UCSD-AML1 (cell line): ENCODE measurements around the gene NECTIN2.
A peak's percentile ranks its signal among the peaks of the same experiment; 100 is the strongest.
"Not testable (repeated sequence)": the region's sequence is repeated elsewhere in the genome, so short reads cannot be mapped to it uniquely, and the experiment has no call there.

Experiments used
- DNase-seq: peaks from one replicate; lab custom pipeline; 2025; ENCODE audit not compliant: unreplicated experiment; lab: John Stamatoyannopoulos, UW

NECTIN2 gene

GRCh38 chr19:44816301-44816700, 29.8 kb upstream of the NECTIN2 start:
- no peak for DNase-seq

GRCh38 chr19:44817725-44818465, 28.2 kb upstream of the NECTIN2 start:
- no peak for DNase-seq

GRCh38 chr19:44818466-44819031, 27.5 kb upstream of the NECTIN2 start:
- DNase-seq, result no peak

- DNase-seq, result no peak
Measured at GRCh38 chr19:44819246-44819832, 26.8 kb upstream of the NECTIN2 start.

GRCh38 chr19:44820648-44821609, 25.2 kb upstream of the NECTIN2 start:
- peak; percentile 60 for DNase-seq

GRCh38 chr19:44822177-44822576, 23.9 kb upstream of the NECTIN2 start:
- DNase-seq, result no peak

- no peak for DNase-seq
Measured at GRCh38 chr19:44822670-44823372, 23.3 kb upstream of the NECTIN2 start.

GRCh38 chr19:44823373-44823698, 22.8 kb upstream of the NECTIN2 start:
- DNase-seq, result no peak

- DNase-seq, result no peak
Measured at GRCh38 chr19:44824761-44825160, 21.3 kb upstream of the NECTIN2 start.

- not testable (repeated sequence) for DNase-seq
Measured at GRCh38 chr19:44832875-44833274, 13.2 kb upstream of the NECTIN2 start.

GRCh38 chr19:44834399-44834798, 11.7 kb upstream of the NECTIN2 start:
- not testable (repeated sequence) for DNase-seq

- no peak for DNase-seq
Measured at GRCh38 chr19:44839276-44839675, 6.8 kb upstream of the NECTIN2 start.

- no peak for DNase-seq
Measured at GRCh38 chr19:44840811-44841210, 5.3 kb upstream of the NECTIN2 start.

- no peak for DNase-seq
Measured at GRCh38 chr19:44841231-44841630, 4.9 kb upstream of the NECTIN2 start.

GRCh38 chr19:44845286-44845611, 848 bp upstream of the NECTIN2 start:
- DNase-seq, result no peak

GRCh38 chr19:44846455-44847143, 502 bp downstream of the NECTIN2 start:
- no peak for DNase-seq

- DNase-seq, result peak; percentile 78
Measured at GRCh38 chr19:44847144-44848035, 1.3 kb downstream of the NECTIN2 start.

- peak; percentile 41 for DNase-seq
Measured at GRCh38 chr19:44848036-44848811, 2.1 kb downstream of the NECTIN2 start.
